C4-2B (cell line): Measurements from ENCODE around the gene INPP4B.

Experiments used
- ZFX ChIP-seq: fragments of 450-650 bp; IDR thresholded peaks from 2 replicates; pipeline ENCODE4 v1.6.1; 2017
- TF ChIP-seq, protein P1 (sequence below): fragments of 450-650 bp; conservative IDR thresholded peaks from 2 replicates; pipeline ENCODE4 v1.5.1; 2017; ENCODE audit warnings: mild to moderate bottlenecking

- TF ChIP-seq, protein P1, sequence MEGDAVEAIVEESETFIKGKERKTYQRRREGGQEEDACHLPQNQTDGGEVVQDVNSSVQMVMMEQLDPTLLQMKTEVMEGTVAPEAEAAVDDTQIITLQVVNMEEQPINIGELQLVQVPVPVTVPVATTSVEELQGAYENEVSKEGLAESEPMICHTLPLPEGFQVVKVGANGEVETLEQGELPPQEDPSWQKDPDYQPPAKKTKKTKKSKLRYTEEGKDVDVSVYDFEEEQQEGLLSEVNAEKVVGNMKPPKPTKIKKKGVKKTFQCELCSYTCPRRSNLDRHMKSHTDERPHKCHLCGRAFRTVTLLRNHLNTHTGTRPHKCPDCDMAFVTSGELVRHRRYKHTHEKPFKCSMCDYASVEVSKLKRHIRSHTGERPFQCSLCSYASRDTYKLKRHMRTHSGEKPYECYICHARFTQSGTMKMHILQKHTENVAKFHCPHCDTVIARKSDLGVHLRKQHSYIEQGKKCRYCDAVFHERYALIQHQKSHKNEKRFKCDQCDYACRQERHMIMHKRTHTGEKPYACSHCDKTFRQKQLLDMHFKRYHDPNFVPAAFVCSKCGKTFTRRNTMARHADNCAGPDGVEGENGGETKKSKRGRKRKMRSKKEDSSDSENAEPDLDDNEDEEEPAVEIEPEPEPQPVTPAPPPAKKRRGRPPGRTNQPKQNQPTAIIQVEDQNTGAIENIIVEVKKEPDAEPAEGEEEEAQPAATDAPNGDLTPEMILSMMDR: no peak
- no peak for TF ChIP-seq ZFX
Measured at GRCh38 chr4:141999446-142000143, 846.5 kb downstream of the INPP4B start.
